ENCODE results near the gene PARD3. TPM values are rescaled to one million over a fixed set of nuclear protein-coding genes. Genes with fewer than 3 reads are reported as not detected.

PARD3 gene
- total RNA-seq, 1 experiment from 2014 or later, result 46.3 TPM

GRCh38 chr10:34499612-34500279 is 315.4 kb downstream of the PARD3 start (continued):
- TF ChIP-seq REST (IDR thresholded peaks at IDR 0.05; ENCODE audit: low read depth) (no peak), RAD21 (IDR thresholded peaks at IDR 0.05; ENCODE audit: low read depth) (no peak), SIN3A (IDR thresholded peaks at IDR 0.05; ENCODE audit: low read depth) (no peak)

GRCh38 chr10:34498821-34499220 is 316.3 kb downstream of the PARD3 start:
- H3K9me2 ChIP-seq (ENCODE audit: insufficient read depth), result 0 out of 2 replicates have a peak, but pooled peaks cover 4% of the 10 kb centered on the region
- no peaks in the 10 kb centered on the region for H3K27me3 ChIP-seq (ENCODE audit: insufficient read depth, low read length)
- ATAC-seq (no peak), DNase-seq (ENCODE audit: low read depth, low spot score) (no peak)
- POLR2A ChIA-PET, result no interaction called here
- no peak overlapping the region for H3K4me3 ChIP-seq (replicated peaks in 1 of 2; ENCODE audit: low read depth in 1 of 2, low read length in 2 of 2)
- no peaks in the 10 kb centered on the region for H3K36me3 ChIP-seq (ENCODE audit: control insufficient read depth in 1 of 2, insufficient read depth in 2 of 2, low read length in 2 of 2)
- no peak overlapping the region for H3K9ac ChIP-seq (ENCODE audit: low read length)
- no peak overlapping the region for H3K4me2 ChIP-seq (ENCODE audit: low read length)
- H2AFZ ChIP-seq (ENCODE audit: low read depth, low read length, poor library complexity, severe bottlenecking), result no peak overlapping the region
- H3K4me1 ChIP-seq (ENCODE audit: control insufficient read depth in 1 of 2, insufficient read depth in 2 of 2, low read length in 2 of 2), result peaks cover under 1 to 3% of the 10 kb centered on the region in 2 experiments; a peak in 3 of 4 replicates
- H3K27ac ChIP-seq (ENCODE audit: low read depth, low read length), result no peak overlapping the region
- no peaks in the 10 kb centered on the region; the same call in 1 of the 2 replicates for H3K79me2 ChIP-seq (ENCODE audit: insufficient read depth, low read length)
- RAD21 ChIA-PET (ENCODE audit: low non-redundant PET in 1 of 2, low total read pairs in 2 of 2, uncharacterized antibody in 2 of 2, unreplicated experiment in 2 of 2), result no interaction called here
- H3K9me3 ChIP-seq (ENCODE audit: control insufficient read depth in 1 of 2, insufficient read depth in 1 of 2, low read depth in 1 of 2, low read length in 2 of 2), result no peaks in the 10 kb centered on the region
- CTCF ChIA-PET, result no interaction called here
- intact Hi-C loops (cut with micrococcal nuclease), result no loop called here
- TF ChIP-seq EZH2 (IDR thresholded peaks at IDR 0.05) (no peak), CTCF (IDR thresholded peaks at IDR 0.05 in 2 of 3, conservative IDR thresholded peaks at IDR 0.05 in 1 of 3; ENCODE audit: borderline replicate concordance in 1 of 3, insufficient read depth in 1 of 3, low read depth in 2 of 3, low read length in 2 of 3) (no peak), SIN3A (IDR thresholded peaks at IDR 0.05; ENCODE audit: low read depth) (no peak), POLR2A (IDR thresholded peaks at IDR 0.05; ENCODE audit: borderline replicate concordance, extremely low read depth, insufficient read depth, insufficient read length) (no peak), YY1 (IDR thresholded peaks at IDR 0.05; ENCODE audit: extremely low read depth, insufficient replicate concordance, low read depth, low read length) (no peak), EGR1 (IDR thresholded peaks at IDR 0.05; ENCODE audit: low read depth) (no peak)
- no peaks in the 10 kb centered on the region for H4K20me1 ChIP-seq (ENCODE audit: insufficient read depth)
- no TSS peak for BruUV-seq (replicated peaks)

Measured in HCT116 (cell line).